Measurements from ENCODE around the gene C12orf76.
"Not testable (repeated sequence)": the region's sequence is repeated elsewhere in the genome, so short reads cannot be mapped to it uniquely, and the experiment has no call there.

Gene C12orf76

GRCh38 chr12:110062241-110062640 is 13.9 kb upstream of the C12orf76 start:
- no peak for DNase-seq

DNA sequence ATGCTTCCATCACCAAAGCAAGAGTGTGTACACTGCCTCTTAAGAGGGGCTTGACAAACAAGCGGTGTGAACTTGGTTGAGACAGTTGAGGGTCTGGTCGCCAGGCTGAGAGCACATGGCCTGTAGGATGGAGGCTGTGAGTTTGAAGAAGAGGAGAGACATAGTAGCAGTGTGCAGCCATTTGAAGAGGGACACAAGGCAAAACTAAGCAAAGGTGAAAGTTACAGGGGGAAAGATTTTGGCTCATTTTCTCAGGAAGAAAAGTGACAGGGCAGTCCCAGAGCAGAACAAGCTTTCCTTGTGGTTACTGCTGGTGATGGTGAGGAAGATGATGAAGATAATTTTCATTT is 11.3 kb upstream of the C12orf76 start:
- DNase-seq = no peak

DNA sequence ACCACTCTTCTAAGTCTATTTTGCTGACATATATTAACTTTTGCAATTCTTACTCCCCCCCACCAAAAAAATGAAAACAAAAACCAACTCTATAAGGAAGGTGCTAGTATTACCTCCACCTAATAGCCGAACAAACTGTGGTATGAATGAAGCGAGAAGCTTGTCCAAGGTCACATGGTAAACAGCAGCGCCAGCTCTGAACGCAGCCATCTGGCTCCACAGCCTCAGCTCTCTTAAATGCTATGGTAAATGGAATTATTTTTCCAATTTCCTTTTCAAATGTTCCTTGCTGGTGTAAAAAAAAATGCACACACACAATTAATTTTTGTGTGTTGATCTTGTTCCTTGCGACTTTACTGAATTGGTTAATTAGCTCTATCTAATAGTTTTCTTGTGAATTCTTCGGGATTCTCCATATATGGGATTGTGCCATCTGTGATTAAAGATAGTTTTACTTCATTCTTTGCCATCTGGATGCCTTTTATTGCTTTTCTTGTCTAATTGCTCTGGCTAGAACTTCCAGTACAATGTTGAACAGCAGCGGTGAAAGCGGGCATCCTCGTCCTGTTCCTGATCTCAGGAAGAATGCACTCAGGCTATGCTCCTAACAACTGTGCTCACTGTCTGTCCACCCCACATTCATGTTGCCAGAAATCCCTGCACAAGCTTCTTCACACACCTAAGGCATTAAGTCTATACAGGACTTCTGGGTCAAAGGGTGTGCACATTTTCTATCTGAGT is 10.7 kb upstream of the C12orf76 start:
- no peak for DNase-seq

DNA sequence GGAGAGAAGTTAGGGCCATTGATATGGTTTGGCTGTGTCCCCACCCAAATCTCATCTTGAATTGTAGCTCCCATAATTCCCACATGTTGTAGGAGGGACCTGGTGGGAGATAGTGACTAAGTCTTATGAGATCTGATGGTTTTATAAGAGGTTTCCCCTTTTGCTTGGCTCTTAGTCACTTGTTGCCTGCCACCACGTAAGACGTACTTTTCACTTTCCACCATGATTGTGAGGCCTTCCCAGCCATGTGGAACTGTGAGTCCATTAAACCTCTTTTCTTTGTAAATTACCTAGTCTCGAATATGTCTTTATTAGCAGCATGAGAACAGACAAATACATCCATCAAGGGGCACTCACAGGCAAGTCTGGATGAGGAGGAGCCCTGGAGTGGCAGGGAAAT is 8.3 kb upstream of the C12orf76 start:
- DNase-seq = not testable (repeated sequence)

DNA sequence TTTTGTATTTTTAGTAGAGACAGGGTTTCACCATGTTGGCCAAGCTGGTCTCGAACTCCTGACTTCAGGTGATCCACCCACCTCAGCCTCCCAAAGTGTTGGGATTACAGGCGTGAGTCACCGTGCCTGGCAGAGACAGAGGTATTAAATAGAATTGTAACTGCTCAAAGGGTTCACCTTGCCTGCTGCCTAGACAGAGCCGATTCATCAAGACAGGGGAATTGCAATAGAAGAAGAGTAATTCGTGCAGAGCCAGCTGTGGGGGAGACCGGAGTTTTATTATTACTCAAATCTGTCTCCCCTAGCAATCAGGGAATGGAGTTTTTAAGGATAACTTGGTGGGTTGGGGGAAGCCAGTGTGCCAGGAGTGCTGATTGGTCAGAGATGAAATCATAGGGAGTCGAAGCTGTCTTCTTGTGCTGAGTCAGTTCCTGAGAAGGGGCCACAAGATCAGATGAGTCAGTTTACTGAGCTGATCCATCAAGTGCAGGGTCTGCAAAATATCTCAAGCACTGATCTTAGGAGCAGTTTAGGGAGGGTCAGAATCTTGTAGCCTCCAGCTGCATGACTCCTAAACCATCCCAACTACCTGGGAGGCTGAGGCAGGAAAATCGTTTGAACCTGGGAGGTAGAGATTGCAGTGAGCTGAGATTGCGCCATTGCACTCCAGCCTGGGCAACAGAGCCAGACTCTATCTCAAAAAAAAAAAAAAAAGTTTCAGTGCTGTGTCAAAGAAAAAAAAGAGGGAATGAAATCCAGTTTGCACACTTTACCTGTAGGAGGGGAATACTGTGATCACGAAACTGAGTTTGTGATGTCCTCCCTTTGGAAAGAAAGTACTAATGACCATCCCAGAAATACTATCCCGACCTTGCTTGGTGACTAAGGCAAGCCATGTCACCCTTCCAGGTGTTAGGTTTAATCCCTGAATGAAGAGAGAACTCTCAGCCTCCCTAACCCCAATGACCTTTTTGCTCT is 7.3 kb upstream of the C12orf76 start:
- DNase-seq = not testable (repeated sequence)

GRCh38 chr12:110050927-110051326 is 2.6 kb upstream of the C12orf76 start:
- DNase-seq = no peak

DNA sequence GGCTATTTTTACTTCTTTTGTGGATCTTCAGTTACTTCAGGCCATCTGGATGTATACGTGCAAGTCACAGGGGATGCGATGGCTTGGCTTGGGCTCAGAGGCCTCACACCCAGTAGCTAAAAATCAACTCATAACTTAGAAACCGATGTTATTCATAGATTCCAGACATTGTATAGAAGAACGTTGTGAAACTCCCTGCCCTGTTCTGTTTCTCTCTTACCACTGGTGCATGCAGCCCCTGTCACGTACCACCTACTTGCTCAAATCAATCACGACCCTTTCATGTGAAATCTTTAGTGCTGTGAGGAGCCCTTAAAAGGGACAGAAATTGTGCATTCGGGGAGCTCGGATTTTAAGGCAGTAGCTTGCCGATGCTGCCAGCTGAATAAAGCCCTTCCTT is 1.3 kb upstream of the C12orf76 start:
- not testable (repeated sequence) for DNase-seq

DNA sequence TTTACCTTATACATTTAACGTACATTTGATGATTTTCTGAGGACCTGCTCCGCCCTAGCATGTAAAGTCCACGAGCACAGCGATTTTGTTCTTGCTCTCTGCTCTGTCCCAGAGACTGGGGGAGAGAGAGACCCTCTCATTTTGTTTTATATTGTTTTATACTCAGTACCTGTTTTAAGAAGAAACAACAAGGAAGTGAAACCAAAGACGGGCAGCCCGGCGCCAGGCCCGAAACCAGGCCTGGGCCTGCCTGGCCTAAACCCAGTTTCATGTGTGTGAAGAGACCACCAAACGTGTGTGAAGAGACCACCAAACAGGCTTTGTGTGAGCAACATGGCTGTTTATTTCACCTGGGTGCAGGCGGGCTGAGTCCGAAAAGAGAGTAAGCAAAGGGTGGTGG is 712 bp upstream of the C12orf76 start:
- DNase-seq = not testable (repeated sequence)

DNA sequence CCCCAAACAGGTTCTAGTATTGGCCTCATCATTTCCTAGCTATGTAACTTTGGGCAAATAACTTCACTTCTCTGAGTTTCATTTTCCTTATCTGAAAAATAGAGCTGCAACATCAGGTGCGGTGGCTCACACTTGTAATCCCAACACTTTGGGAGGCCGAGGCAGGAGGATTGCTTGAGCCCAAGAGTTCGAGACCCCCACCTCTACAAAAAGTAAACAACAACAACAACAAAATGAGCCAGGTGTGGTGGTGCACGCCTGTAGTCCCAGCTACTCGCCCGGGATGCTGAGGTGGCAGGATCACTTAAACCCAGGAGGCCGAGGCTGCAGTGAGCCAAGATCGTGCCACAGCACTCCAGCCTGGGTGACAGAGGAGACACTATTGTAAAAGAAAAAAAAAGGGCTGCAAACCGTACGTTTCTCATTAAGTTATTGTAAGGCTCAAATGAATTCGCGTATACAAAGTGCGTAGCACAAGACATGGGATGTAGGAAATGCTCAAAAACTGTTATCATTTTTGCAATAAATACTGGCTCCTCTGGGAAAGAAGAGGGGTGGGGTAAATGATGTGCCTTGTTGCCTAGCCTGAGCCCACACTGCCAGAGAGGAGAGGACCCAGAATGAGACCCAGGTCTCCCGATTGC is 903 bp downstream of the C12orf76 start:
- no peak for DNase-seq

- no peak for DNase-seq
These were observed 1.7 kb downstream of the C12orf76 start for GRCh38 chr12:110046451-110047187.

DNA sequence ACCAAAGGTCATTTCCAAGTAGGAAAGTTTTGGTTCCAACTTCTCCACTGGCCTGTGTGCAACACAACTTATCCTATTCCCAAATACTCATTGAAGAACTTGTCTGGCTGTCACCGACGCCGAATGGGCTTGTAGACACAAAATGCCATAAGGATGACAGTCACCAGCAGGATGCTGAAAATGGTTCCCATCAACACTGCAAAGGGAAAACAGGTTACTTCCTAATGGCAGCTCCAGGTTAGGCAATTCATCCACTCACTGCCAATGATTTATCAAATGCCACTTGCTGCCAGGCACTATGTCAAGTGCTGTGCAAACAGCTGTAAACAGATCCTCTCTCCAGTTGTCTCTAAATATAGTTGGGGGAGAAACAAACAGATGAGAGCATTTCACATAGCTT is 6.1 kb downstream of the C12orf76 start:
- no peak for DNase-seq

- DNase-seq = no peak
These were observed 9.1 kb downstream of the C12orf76 start for GRCh38 chr12:110039085-110039807.

GRCh38 chr12:110038741-110039084 is 9.6 kb downstream of the C12orf76 start:
- no peak for DNase-seq

DNA sequence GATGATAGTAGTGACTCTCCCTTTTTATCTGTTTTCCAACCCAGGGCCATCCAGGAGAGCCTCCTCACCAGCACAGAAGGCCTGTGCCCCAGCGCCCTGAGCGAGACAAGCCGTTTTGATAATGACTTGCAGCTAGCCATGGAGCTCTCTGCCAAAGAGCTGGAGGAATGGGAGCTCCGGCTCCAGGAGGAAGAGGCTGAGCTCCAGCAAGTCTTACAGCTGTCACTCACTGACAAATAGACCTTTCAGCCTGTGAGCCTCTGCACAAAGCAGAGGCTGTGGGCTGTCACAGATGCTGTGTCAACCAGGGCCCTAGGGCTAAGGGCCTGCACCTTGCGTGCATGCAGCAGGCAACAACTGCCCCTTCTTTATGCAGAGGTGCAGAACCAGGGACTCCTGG is 11.0 kb downstream of the C12orf76 start:
- DNase-seq = no peak

GRCh38 chr12:110035534-110036104 is 12.7 kb downstream of the C12orf76 start:
- no peak for DNase-seq

DNA sequence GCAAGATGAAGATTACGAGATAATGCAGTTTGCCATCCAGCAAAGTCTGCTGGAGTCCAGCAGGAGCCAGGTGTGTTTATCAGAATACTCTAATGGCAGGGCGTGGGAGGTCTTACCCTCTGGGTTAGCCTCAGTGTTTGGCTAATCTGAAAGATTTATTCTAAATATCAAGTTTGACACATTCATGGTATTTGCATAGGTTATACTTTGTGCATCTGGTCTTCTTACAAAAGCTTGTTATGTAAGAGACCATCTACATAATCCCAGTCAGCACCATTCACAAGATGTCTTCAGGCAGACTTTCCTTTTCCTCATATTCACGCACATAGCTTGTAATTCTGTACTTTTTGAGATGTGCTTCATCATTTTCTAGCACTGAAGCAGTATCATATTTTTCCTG is 14.4 kb downstream of the C12orf76 start:
- DNase-seq = no peak

DNA sequence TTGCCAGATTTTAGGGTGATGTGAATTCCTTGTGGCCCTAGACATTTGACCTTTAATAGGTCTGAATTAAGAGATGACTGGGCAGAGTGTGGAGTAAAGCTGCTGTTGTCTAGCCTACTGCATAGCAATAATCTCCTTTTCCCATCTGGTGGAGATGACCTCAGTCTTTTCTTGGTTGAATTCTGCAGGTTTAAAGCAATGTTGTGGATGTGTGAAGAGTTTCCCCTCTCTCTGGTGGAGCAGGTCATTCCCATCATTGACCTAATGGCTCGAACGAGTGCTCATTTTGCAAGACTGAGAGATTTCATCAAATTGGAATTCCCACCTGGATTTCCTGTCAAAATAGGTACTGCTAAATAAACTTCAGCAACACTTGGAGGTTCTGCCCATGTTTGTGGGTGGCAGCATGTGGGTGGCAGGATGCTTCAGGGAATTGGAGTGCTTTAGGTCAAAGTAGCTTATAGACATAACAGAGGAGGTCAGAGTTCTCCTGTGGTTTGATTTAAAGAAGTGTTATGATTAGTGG is 19.0 kb downstream of the C12orf76 start:
- DNase-seq = no peak

DNA sequence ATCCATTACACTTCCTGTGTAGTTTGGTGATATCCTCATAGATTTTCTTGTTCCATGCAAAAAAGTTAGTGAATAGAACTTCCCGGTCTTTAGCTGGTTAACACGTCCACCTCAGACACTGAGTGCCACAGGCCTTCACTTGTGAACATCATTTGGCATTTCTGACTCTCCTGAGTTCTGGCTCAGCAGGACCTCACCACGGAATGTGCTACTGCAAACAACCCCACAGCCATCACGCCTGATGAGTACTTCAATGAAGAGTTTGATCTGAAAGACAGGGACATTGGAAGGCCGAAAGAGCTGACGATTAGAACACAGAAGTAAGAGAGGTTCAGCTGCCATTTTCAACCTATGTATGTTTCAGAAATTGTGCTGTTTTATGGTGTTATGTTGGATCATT is 20.0 kb downstream of the C12orf76 start:
- no peak for DNase-seq

DNA sequence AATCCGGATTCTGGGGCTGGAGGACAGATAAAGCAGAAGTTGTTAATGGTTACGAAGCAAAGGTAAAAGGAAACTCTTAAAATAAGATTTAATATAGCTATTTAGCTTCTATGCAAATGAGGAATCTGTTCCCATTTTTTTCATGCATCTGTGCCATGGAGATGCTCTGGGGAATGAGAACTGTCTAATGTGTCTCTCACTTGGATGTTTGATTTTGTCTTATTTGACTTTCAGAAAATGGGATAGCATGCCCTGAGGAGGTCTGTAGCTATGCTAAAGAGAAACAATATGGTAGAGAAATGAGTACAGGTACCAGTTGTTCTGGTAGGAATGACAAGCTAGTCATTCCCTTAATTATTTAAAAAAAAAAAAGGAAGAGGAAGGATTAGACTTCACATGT is 24.3 kb downstream of the C12orf76 start:
- no peak for DNase-seq

DNA sequence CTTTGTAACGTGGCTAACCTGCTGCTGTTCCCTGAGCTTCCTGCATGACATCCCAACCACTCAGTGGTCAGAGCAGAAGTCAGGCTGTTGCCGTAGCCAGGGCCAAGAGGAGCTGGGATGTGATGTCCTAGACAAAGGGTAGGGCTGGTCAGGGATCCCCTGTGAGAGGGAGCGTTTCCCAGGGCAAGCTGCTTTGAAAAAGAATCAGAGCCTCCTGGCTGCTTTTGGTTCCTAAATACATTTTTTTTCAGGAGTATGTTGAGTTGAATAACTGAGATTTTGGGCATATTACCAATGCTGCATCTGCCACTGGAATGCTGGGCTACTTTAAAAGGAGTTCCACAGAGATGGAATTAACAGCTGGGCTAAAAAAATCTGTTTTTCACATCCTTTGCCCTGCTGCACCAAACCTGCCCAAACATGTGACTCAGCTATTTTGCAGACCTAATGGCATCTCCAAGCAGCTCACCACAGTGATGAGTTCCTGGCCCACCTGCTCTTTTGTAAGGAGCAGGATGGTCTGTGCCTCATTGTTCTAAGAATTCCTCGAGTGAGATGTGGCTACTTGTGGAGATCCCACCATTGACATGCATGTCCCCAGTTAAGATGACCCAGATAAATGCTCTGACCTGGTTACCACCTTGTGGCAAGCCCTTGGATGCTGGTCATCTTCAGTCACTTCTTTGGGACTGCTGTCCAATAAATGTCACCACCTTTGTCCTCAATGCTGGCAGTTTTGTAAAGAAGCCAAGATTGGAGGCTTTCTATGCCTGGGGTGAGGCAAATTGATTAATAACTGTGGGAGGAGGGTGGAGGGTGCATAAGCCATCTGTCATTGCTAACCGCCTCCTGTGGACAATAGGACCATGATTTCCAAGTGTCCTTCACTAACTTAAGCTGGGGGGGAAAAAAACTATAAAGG is 25.0 kb downstream of the C12orf76 start:
- no peak for DNase-seq

GRCh38 chr12:110020956-110021355 is 27.4 kb downstream of the C12orf76 start:
- DNase-seq = no peak
